DOHH2 (cell line): ENCODE measurements around the gene MAP2.

Source experiments
- EZH2phosphoT487 ChIP-seq: fragments of 200-600 bp; sonication (generic); IDR thresholded peaks from 2 replicates; pipeline ENCODE4 v1.6.1; 2017; ENCODE audit warnings: borderline replicate concordance, mild to moderate bottlenecking, antibody characterized with exemption, low read length, moderate library complexity, mixed read lengths
- TF ChIP-seq, protein P1 (sequence below): fragments of 200-600 bp; sonication (generic); IDR thresholded peaks from one replicate; pipeline ENCODE4 v1.5.1; 2014; ENCODE audit warnings: antibody characterized with exemption, mild to moderate bottlenecking, low read depth, low read length; ENCODE audit not compliant: poor library complexity, severe bottlenecking

GRCh38 chr2:209413311-209414014, 10.4 kb upstream of the MAP2 start:
- TF ChIP-seq, protein P1, sequence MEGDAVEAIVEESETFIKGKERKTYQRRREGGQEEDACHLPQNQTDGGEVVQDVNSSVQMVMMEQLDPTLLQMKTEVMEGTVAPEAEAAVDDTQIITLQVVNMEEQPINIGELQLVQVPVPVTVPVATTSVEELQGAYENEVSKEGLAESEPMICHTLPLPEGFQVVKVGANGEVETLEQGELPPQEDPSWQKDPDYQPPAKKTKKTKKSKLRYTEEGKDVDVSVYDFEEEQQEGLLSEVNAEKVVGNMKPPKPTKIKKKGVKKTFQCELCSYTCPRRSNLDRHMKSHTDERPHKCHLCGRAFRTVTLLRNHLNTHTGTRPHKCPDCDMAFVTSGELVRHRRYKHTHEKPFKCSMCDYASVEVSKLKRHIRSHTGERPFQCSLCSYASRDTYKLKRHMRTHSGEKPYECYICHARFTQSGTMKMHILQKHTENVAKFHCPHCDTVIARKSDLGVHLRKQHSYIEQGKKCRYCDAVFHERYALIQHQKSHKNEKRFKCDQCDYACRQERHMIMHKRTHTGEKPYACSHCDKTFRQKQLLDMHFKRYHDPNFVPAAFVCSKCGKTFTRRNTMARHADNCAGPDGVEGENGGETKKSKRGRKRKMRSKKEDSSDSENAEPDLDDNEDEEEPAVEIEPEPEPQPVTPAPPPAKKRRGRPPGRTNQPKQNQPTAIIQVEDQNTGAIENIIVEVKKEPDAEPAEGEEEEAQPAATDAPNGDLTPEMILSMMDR: no peak
- no peak for TF ChIP-seq EZH2phosphoT487
